IMR-90 (cell line): Measurements from ENCODE around the gene SLC39A5.

ENCODE experiments used
- BHLHE40 ChIP-seq: fragments of 150-350 bp; IDR thresholded peaks from 2 replicates; pipeline ENCODE4 v1.6.1; 2016; ENCODE audit warnings: mild to moderate bottlenecking, low read depth, low read length
- CEBPB ChIP-seq: IDR thresholded peaks from 2 replicates; pipeline ENCODE4 v1.6.1; 2012; ENCODE audit warnings: low read depth, low read length, improper control_type of control experiment
- MAFK ChIP-seq: IDR thresholded peaks from 2 replicates; pipeline ENCODE4 v1.6.1; 2012; ENCODE audit warnings: low read depth, low read length, improper control_type of control experiment
- MXI1 ChIP-seq: IDR thresholded peaks from 2 replicates; pipeline ENCODE4 v1.6.1; 2012; ENCODE audit warnings: low read depth, mild to moderate bottlenecking, low read length, moderate library complexity, borderline replicate concordance
- POLR2A ChIP-seq: IDR thresholded peaks from 2 replicates; pipeline ENCODE4 v1.6.1; 2012; ENCODE audit warnings: mild to moderate bottlenecking, low read depth, low read length
- RAD21 ChIP-seq: IDR thresholded peaks from 2 replicates; pipeline ENCODE4 v1.6.1; 2012; ENCODE audit warnings: low read length, improper control_type of control experiment
- RCOR1 ChIP-seq: IDR thresholded peaks from 2 replicates; pipeline ENCODE4 v1.6.1; 2012; ENCODE audit warnings: mild to moderate bottlenecking, low read length, improper control_type of control experiment; ENCODE audit not compliant: insufficient replicate concordance
- RFX5 ChIP-seq: IDR thresholded peaks from 2 replicates; pipeline ENCODE4 v1.8.0; 2012; ENCODE audit warnings: low read depth, mild to moderate bottlenecking, low read length, moderate library complexity
- TF ChIP-seq, protein P1 (sequence below): conservative IDR thresholded peaks from 2 replicates; pipeline ENCODE4 v1.5.1; 2012; ENCODE audit warnings: mild to moderate bottlenecking, low read depth, low read length, improper control_type of control experiment
- TF ChIP-seq, protein P2 (sequence below): fragments of 150-350 bp; IDR thresholded peaks from 2 replicates; pipeline ENCODE4 v1.6.1; 2017; ENCODE audit warnings: mild to moderate bottlenecking, antibody characterized with exemption, low read length, low read depth

- TF ChIP-seq, protein P1, sequence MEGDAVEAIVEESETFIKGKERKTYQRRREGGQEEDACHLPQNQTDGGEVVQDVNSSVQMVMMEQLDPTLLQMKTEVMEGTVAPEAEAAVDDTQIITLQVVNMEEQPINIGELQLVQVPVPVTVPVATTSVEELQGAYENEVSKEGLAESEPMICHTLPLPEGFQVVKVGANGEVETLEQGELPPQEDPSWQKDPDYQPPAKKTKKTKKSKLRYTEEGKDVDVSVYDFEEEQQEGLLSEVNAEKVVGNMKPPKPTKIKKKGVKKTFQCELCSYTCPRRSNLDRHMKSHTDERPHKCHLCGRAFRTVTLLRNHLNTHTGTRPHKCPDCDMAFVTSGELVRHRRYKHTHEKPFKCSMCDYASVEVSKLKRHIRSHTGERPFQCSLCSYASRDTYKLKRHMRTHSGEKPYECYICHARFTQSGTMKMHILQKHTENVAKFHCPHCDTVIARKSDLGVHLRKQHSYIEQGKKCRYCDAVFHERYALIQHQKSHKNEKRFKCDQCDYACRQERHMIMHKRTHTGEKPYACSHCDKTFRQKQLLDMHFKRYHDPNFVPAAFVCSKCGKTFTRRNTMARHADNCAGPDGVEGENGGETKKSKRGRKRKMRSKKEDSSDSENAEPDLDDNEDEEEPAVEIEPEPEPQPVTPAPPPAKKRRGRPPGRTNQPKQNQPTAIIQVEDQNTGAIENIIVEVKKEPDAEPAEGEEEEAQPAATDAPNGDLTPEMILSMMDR: no peak
- no peak for TF ChIP-seq MAFK
- no peak for TF ChIP-seq RCOR1
- TF ChIP-seq, protein P2, sequence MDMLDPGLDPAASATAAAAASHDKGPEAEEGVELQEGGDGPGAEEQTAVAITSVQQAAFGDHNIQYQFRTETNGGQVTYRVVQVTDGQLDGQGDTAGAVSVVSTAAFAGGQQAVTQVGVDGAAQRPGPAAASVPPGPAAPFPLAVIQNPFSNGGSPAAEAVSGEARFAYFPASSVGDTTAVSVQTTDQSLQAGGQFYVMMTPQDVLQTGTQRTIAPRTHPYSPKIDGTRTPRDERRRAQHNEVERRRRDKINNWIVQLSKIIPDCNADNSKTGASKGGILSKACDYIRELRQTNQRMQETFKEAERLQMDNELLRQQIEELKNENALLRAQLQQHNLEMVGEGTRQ: no peak
- TF ChIP-seq CEBPB: no peak
- TF ChIP-seq BHLHE40: no peak
- TF ChIP-seq POLR2A: no peak
- TF ChIP-seq MXI1: no peak
- TF ChIP-seq RFX5: no peak
- TF ChIP-seq RAD21: no peak
These were observed 7.3 kb upstream of the SLC39A5 start for GRCh38 chr12:56222531-56222895.
